GM21786 (cell line): ENCODE data around the gene WDR1.

ENCODE experiments used
- ATAC-seq: cut with Tn5 transposase; IDR thresholded peaks from one replicate; pipeline ENCODE4 v1.9.1; 2021; ENCODE audit not compliant: unreplicated experiment

Gene WDR1

GRCh38 chr4:10075158-10075863 is 41.3 kb downstream of the WDR1 start:
- no peak for ATAC-seq

GRCh38 chr4:10074767-10075105 is 41.9 kb downstream of the WDR1 start:
- no peak for ATAC-seq

- ATAC-seq = no peak
These were observed 42.4 kb downstream of the WDR1 start for GRCh38 chr4:10074076-10074766.

- ATAC-seq = no peak
These were observed 44.1 kb downstream of the WDR1 start for GRCh38 chr4:10072420-10073017.

- no peak for ATAC-seq
These were observed 47.4 kb downstream of the WDR1 start for GRCh38 chr4:10069075-10069642.

- no peak for ATAC-seq
These were observed 49.6 kb downstream of the WDR1 start for GRCh38 chr4:10066670-10067651.

- ATAC-seq = no peak
These were observed 50.4 kb downstream of the WDR1 start for GRCh38 chr4:10066206-10066605.

GRCh38 chr4:10063544-10064300 is 52.9 kb downstream of the WDR1 start:
- no peak for ATAC-seq

- no peak for ATAC-seq
These were observed 54.8 kb downstream of the WDR1 start for GRCh38 chr4:10061650-10062415.

- no peak for ATAC-seq
These were observed 58.2 kb downstream of the WDR1 start for GRCh38 chr4:10058371-10058770.

GRCh38 chr4:10057023-10057395 is 59.6 kb downstream of the WDR1 start:
- no peak for ATAC-seq

- ATAC-seq = no peak
These were observed 60.1 kb downstream of the WDR1 start for GRCh38 chr4:10056334-10057022.

- ATAC-seq = no peak
These were observed 60.7 kb downstream of the WDR1 start for GRCh38 chr4:10055871-10056270.

GRCh38 chr4:10054571-10055041 is 62.0 kb downstream of the WDR1 start:
- no peak for ATAC-seq

- ATAC-seq = no peak
These were observed 62.8 kb downstream of the WDR1 start for GRCh38 chr4:10053635-10054453.

GRCh38 chr4:10051517-10052135 is 65.0 kb downstream of the WDR1 start:
- ATAC-seq = no peak

- no peak for ATAC-seq
These were observed 65.9 kb downstream of the WDR1 start for GRCh38 chr4:10050721-10051120.
